ENCODE results near the gene HTR2C.

HTR2C gene

GRCh38 chrX:114889481-114889880 is 305.6 kb downstream of the HTR2C start:
- H3K36me3 ChIP-seq (ENCODE audit: low read depth) = no peaks in the 10 kb centered on the region
- DNase-seq (ENCODE audit: low spot score) = no peak
- no peak overlapping the region for H3K4me3 ChIP-seq (ENCODE audit: severe bottlenecking)
- no peaks in the 10 kb centered on the region for H3K27me3 ChIP-seq (ENCODE audit: insufficient read depth, poor library complexity, severe bottlenecking)
- no peaks in the 10 kb centered on the region for H3K4me1 ChIP-seq (ENCODE audit: insufficient read depth, poor library complexity, severe bottlenecking)
- ATAC-seq (ENCODE audit: low read depth) = no peak
- no peak for TF ChIP-seq CTCF (IDR thresholded peaks at IDR 0.05; ENCODE audit: poor library complexity, severe bottlenecking)
- H3K27ac ChIP-seq (ENCODE audit: poor library complexity, severe bottlenecking) = no peak overlapping the region
- no peaks in the 10 kb centered on the region for H3K9me3 ChIP-seq (ENCODE audit: severe bottlenecking)

- Histone ChIP-seq H3K9me3 (ENCODE audit: severe bottlenecking) (no peaks in the 10 kb centered on the region), H3K4me1 (ENCODE audit: insufficient read depth, poor library complexity, severe bottlenecking) (no peaks in the 10 kb centered on the region), H3K27ac (ENCODE audit: poor library complexity, severe bottlenecking) (no peak overlapping the region), H3K4me3 (ENCODE audit: severe bottlenecking) (no peak overlapping the region), H3K27me3 (ENCODE audit: insufficient read depth, poor library complexity, severe bottlenecking) (no peaks in the 10 kb centered on the region), H3K36me3 (ENCODE audit: low read depth) (no peaks in the 10 kb centered on the region)
- DNase-seq (ENCODE audit: low spot score) (no peak), ATAC-seq (ENCODE audit: low read depth) (no peak)
- TF ChIP-seq CTCF (IDR thresholded peaks at IDR 0.05; ENCODE audit: poor library complexity, severe bottlenecking) = no peak
These were observed 319.7 kb downstream of the HTR2C start for GRCh38 chrX:114903618-114904017.

- Histone ChIP-seq H3K9me3 (ENCODE audit: severe bottlenecking) (no peaks in the 10 kb centered on the region), H3K4me3 (ENCODE audit: severe bottlenecking) (no peak overlapping the region), H3K4me1 (ENCODE audit: insufficient read depth, poor library complexity, severe bottlenecking) (no peaks in the 10 kb centered on the region), H3K27ac (ENCODE audit: poor library complexity, severe bottlenecking) (no peak overlapping the region), H3K27me3 (ENCODE audit: insufficient read depth, poor library complexity, severe bottlenecking) (no peaks in the 10 kb centered on the region), H3K36me3 (ENCODE audit: low read depth) (no peaks in the 10 kb centered on the region)
- no peak for TF ChIP-seq CTCF (IDR thresholded peaks at IDR 0.05; ENCODE audit: poor library complexity, severe bottlenecking)
- ATAC-seq (ENCODE audit: low read depth) = peak; percentile 68; the same call in 2 of the 3 replicates
- DNase-seq (ENCODE audit: low spot score) = no peak
These were observed 321.4 kb downstream of the HTR2C start for GRCh38 chrX:114905251-114905650.

- DNase-seq (ENCODE audit: low spot score) (no peak), ATAC-seq (ENCODE audit: low read depth) (no peak)
- H3K27me3 ChIP-seq (ENCODE audit: insufficient read depth, poor library complexity, severe bottlenecking) = no peaks in the 10 kb centered on the region
- TF ChIP-seq CTCF (IDR thresholded peaks at IDR 0.05; ENCODE audit: poor library complexity, severe bottlenecking) = no peak
- H3K27ac ChIP-seq (ENCODE audit: poor library complexity, severe bottlenecking) = no peak overlapping the region
- H3K9me3 ChIP-seq (ENCODE audit: severe bottlenecking) = no peaks in the 10 kb centered on the region
- no peaks in the 10 kb centered on the region for H3K4me1 ChIP-seq (ENCODE audit: insufficient read depth, poor library complexity, severe bottlenecking)
- no peaks in the 10 kb centered on the region for H3K36me3 ChIP-seq (ENCODE audit: low read depth)
- H3K4me3 ChIP-seq (ENCODE audit: severe bottlenecking) = no peak overlapping the region
These were observed 323.2 kb downstream of the HTR2C start for GRCh38 chrX:114906984-114907510.

GRCh38 chrX:114924423-114924822 is 340.5 kb downstream of the HTR2C start:
- H3K27ac ChIP-seq (ENCODE audit: poor library complexity, severe bottlenecking) = no peak overlapping the region
- no peaks in the 10 kb centered on the region for H3K9me3 ChIP-seq (ENCODE audit: severe bottlenecking)
- H3K36me3 ChIP-seq (ENCODE audit: low read depth) = no peaks in the 10 kb centered on the region
- no peak for ATAC-seq (ENCODE audit: low read depth)
- no peaks in the 10 kb centered on the region for H3K27me3 ChIP-seq (ENCODE audit: insufficient read depth, poor library complexity, severe bottlenecking)
- no peak overlapping the region for H3K4me3 ChIP-seq (ENCODE audit: severe bottlenecking)
- H3K4me1 ChIP-seq (ENCODE audit: insufficient read depth, poor library complexity, severe bottlenecking) = no peaks in the 10 kb centered on the region
- TF ChIP-seq CTCF (IDR thresholded peaks at IDR 0.05; ENCODE audit: poor library complexity, severe bottlenecking) = no peak
- DNase-seq (ENCODE audit: low spot score) = no peak

Measured in RWPE2 (cell line).